ENCODE results near the gene EEF2. TPM values are rescaled to one million over a fixed set of nuclear protein-coding genes. Genes with fewer than 3 reads are reported as not detected.

Gene EEF2
- total RNA-seq, 1 donor from 2014 or later: 1,702 TPM

- TF ChIP-seq POLR2AphosphoS5 (IDR thresholded peaks at IDR 0.05; ENCODE audit: insufficient read depth in 1 of 2, low read depth in 1 of 2) (no peak), POLR2A (IDR thresholded peaks at IDR 0.05) (no peak), CTCF (IDR thresholded peaks at IDR 0.05) (no peak)
- peaks cover 0 to 26% of the 10 kb centered on the region in 2 donors for H3K36me3 ChIP-seq
Observed at GRCh38 chr19:4027146-4027545, 41.9 kb upstream of the EEF2 start.

DNA sequence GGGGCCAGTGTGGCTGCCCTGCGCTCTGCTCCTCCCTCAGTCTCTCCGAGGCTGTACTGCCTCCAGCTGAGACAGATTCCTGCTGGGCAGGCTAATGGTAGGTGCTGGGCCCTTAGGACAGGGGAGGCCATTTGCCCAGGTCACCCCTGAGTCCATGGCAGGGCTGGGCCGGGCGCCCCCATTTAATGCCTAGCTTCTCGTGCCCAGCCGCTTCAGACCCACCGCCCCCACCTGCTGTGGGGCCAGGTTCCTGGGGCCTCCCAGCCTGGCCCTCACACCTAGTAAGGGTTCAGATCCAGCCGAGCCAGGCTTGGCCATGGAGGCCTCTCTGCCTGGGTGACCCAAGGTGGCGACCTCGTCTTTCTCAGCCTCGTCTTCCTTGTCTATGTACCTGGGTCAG is 40.1 kb upstream of the EEF2 start:
- H3K4me1 ChIP-seq: no peaks in the 10 kb centered on the region
- H3K9me3 ChIP-seq: no peaks in the 10 kb centered on the region
- no peak for TF ChIP-seq POLR2A (IDR thresholded peaks at IDR 0.05)
- no peak for TF ChIP-seq CTCF (IDR thresholded peaks at IDR 0.05)
- TF ChIP-seq POLR2AphosphoS5 (IDR thresholded peaks at IDR 0.05; ENCODE audit: insufficient read depth in 1 of 2, low read depth in 1 of 2): no peak
- no peak overlapping the region for H3K27ac ChIP-seq
- H3K4me3 ChIP-seq: no peak overlapping the region
- intact Hi-C loops (cut with DNase I): no loop called here
- no peaks in the 10 kb centered on the region for H3K27me3 ChIP-seq
- H3K36me3 ChIP-seq: peaks cover 0 to 24% of the 10 kb centered on the region in 2 donors
- no peak for DNase-seq (ENCODE audit: extremely low spot score in 2 of 2)

More at GRCh38 chr19:4027146-4027545, 41.9 kb upstream of the EEF2 start:
- no peak for DNase-seq (ENCODE audit: extremely low spot score in 2 of 2)
- no peak overlapping the region for H3K4me3 ChIP-seq
- no peaks in the 10 kb centered on the region for H3K9me3 ChIP-seq
- H3K4me1 ChIP-seq: no peaks in the 10 kb centered on the region
- H3K27ac ChIP-seq: no peak overlapping the region
- intact Hi-C loops (cut with DNase I): no loop called here
- H3K27me3 ChIP-seq: no peaks in the 10 kb centered on the region

GRCh38 chr19:4023600-4024398 is 38.5 kb upstream of the EEF2 start:
- peaks cover 8% of the 10 kb centered on the region for H3K4me1 ChIP-seq
- no peak overlapping the region for H3K4me3 ChIP-seq
- no peak for TF ChIP-seq POLR2AphosphoS5 (IDR thresholded peaks at IDR 0.05; ENCODE audit: insufficient read depth in 1 of 2, low read depth in 1 of 2)
- H3K27ac ChIP-seq: no peak overlapping the region
- DNase-seq (ENCODE audit: extremely low spot score in 2 of 2): no peak
- intact Hi-C loops (cut with DNase I): no loop called here
- H3K27me3 ChIP-seq: no peaks in the 10 kb centered on the region
- peaks cover 0 to 11% of the 10 kb centered on the region in 2 donors for H3K36me3 ChIP-seq
- H3K9me3 ChIP-seq: no peaks in the 10 kb centered on the region

GRCh38 chr19:4019578-4019977 is 34.3 kb upstream of the EEF2 start:
- Histone ChIP-seq H3K27me3 (no peaks in the 10 kb centered on the region), H3K27ac (peak overlapping the region; percentile 24), H3K4me3 (no peak overlapping the region), H3K9me3 (no peaks in the 10 kb centered on the region), H3K36me3 (peaks cover 0 to 17% of the 10 kb centered on the region in 2 donors), H3K4me1 (peaks cover 27% of the 10 kb centered on the region)
- TF ChIP-seq CTCF (IDR thresholded peaks at IDR 0.05) (no peak), POLR2A (IDR thresholded peaks at IDR 0.05) (no peak), POLR2AphosphoS5 (IDR thresholded peaks at IDR 0.05; ENCODE audit: insufficient read depth in 1 of 2, low read depth in 1 of 2) (no peak)
- intact Hi-C loops (cut with DNase I): no loop called here
- DNase-seq (ENCODE audit: extremely low spot score in 2 of 2): no peak

- Histone ChIP-seq H3K9me3 (no peaks in the 10 kb centered on the region), H3K36me3 (peaks cover 0 to 10% of the 10 kb centered on the region in 2 donors), H3K27me3 (no peaks in the 10 kb centered on the region), H3K4me3 (no peak overlapping the region), H3K27ac (peak overlapping the region; percentile 24), H3K4me1 (peaks cover 29% of the 10 kb centered on the region)
- intact Hi-C loops (cut with DNase I): no loop called here
- no peak for TF ChIP-seq CTCF (IDR thresholded peaks at IDR 0.05)
- no peak for TF ChIP-seq POLR2A (IDR thresholded peaks at IDR 0.05)
- TF ChIP-seq POLR2AphosphoS5 (IDR thresholded peaks at IDR 0.05; ENCODE audit: insufficient read depth in 1 of 2, low read depth in 1 of 2): no peak
- no peak for DNase-seq (ENCODE audit: extremely low spot score in 2 of 2)
Observed at GRCh38 chr19:4018775-4019504, 33.7 kb upstream of the EEF2 start.

Data from vagina (tissue), 2 donors.